ENCODE measurements around the gene SEC24C.

DNA sequence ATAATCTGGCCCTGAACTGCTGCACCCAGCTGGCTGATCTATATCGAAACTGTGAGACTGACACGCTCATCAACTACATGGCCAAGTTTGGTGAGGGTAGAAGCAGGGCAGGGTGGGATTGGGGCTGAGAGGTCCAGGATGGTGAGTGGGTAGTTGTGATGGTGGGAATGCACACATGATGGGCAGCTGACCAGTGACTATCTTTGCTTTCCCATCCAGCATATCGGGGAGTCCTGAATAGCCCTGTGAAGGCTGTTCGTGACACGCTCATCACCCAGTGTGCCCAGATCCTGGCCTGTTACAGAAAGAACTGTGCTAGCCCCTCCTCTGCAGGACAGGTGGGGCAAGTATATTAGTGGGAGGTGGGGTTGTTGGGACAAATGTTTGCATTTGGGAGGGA is 25.2 kb downstream of the SEC24C start:
- TF ChIP-seq POLR2A (IDR thresholded peaks at IDR 0.05; ENCODE audit: low read length) (no peak), GATA1 (IDR thresholded peaks at IDR 0.05; ENCODE audit: low read depth, low read length) (no peak)
